Measurements from ENCODE around the gene COG4.
"Not testable (repeated sequence)": the region's sequence is repeated elsewhere in the genome, so short reads cannot be mapped to it uniquely, and the experiment has no call there.

The COG4 gene

GRCh38 chr16:70457446-70458166 lies 65.7 kb downstream of the COG4 start:
- no peak for DNase-seq

DNA sequence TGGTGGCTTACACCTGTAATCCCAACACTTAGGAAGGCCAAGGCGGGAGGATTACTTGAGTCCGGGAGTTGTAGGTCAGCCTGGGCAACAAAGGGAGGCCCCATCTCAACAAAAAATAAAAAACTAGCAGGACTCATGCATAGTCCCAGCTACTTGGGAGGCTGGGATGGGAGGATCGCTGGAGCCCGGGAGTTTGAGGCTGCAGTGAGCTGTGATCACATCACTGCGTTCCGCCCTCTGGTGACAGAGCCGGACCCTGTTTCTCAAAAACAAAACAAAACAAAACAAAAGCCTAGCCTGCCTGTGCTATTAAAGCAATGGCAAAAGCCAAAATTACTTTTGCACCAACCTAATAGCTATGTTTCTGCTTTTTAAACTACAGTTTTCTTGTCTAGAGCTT lies 67.4 kb downstream of the COG4 start:
- no peak for DNase-seq

DNA sequence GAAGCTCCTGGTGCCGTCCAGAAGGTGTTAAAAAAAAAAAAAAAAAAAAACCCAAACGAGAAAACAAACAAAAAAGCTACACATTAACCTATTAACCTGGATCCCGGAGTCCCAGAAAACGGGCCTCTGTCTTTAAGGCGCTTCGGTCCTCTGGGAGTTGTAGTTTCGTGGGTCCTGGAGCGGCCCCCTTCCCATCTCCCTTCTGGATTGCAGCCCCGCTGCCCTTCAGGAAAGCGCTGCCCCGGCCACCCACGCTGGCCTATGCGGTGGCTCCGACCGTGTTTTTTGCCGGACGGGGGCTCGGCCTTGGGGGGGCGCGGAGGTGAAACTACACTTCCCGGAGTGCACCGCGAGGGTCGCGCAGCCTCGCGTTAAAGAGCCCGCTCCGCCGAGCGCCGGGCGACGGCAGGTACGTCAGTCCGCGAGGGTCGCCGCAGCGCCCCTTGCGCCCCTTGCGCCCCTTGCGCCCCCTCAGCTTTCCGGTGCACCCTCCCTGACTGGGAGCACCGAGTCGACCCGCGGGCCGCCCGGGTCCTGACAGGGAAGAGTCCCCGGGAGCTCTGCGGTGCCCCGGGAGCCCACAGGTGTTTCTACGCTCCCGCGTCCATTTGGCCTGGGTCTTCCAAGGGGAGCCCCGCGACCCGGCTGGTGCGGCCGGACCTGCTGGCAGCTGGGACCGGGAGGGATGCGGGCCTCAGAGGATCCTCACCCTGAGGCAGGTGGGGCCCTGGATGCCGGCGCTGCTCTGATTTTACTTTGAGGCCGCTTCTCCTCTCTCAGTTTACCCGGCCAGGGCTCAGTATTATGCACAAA lies 68.9 kb downstream of the COG4 start, which contains the start of gene FCSK:
TSS of gene FCSK (plus strand) at position 374 of the 813 bp plus-strand sequence. CDS start 8,596 bp downstream, outside the sequence.
- peak in 51 of 56 donors; percentile 10 to 87 (median 67) for DNase-seq

DNA sequence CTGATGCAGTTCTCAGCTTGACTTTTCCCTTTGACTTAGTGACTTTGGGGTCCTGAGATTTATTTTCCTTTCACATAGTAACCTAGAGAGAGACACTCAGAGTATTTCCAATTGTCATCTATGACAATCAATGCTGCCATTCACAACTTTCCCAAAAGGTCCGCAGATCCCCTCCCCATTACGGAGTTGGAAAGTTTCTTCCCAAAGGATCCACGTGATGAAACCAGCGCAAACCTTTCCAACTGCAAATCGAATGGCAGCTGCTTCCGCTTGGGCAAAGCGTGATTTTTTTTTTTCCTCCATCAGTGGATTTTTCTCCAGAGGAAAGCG lies 69.5 kb downstream of the COG4 start:
- DNase-seq = peak in 15 of 56 donors; percentile 21 to 61 (median 49)

GRCh38 chr16:70453117-70453891 lies 70.0 kb downstream of the COG4 start:
- DNase-seq = no peak

- not testable (repeated sequence) for DNase-seq
Observed at GRCh38 chr16:70451004-70451340, 72.4 kb downstream of the COG4 start.

DNA sequence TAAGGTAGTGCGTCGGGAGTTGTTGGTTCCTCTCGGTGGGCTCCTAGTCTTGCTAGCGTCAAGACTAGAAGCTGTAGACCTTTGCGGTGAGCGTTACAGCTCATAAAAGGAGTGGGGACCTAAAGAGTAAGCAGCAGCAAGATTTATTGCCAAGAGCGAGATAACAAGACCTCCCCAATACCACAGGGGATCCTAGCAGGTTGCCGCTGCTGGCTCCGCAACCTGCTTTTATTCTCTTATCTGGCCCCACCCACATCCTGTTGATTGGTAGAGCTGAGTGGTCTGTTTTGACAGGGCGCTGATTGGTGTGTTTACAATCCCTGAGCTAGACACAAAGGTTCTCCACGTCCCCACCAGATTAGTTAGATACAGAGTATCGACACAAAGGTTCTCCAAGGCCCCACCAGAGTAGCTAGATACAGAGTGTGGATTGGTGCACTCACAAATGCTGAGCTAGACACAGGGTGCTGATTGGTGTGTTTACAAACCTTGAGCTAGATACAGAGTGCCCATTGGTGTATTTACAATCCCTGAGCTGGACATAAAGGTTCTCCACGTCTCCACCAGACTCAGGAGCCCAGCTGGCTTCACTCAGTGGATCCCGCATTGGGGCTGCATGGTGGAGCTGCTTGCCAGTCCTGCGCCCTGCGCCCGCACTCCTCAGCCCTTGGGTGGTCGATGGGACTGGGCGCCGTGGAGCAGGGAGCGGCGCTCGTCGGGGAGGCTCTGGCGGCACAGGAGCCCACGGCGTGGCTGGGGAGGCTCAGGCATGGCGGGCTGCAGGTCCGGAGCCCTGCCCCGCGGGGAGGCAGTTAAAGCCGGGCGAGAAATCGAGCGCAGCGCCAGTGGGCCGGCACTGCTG lies 73.0 kb downstream of the COG4 start:
- not testable (repeated sequence) for DNase-seq

DNA sequence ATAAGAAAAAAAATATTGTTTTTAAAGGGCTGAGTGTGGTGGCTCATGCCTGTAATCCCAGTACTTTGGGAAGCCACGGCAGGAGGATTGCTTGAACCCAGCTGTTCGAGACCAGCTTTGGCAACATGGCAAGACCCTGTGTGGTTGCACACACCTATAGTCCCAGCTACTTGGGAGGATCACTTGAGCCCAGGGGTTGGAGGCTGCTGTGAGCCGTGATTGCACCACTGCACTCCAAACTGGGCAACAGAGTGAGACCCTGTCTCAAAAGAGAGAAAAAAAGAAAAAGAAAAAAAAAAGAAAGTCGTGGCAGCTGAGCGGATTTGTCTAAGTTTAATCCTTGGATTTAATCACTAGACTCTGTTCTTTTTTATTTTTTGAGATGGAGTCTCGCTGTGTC lies 75.3 kb downstream of the COG4 start:
- DNase-seq = no peak

DNA sequence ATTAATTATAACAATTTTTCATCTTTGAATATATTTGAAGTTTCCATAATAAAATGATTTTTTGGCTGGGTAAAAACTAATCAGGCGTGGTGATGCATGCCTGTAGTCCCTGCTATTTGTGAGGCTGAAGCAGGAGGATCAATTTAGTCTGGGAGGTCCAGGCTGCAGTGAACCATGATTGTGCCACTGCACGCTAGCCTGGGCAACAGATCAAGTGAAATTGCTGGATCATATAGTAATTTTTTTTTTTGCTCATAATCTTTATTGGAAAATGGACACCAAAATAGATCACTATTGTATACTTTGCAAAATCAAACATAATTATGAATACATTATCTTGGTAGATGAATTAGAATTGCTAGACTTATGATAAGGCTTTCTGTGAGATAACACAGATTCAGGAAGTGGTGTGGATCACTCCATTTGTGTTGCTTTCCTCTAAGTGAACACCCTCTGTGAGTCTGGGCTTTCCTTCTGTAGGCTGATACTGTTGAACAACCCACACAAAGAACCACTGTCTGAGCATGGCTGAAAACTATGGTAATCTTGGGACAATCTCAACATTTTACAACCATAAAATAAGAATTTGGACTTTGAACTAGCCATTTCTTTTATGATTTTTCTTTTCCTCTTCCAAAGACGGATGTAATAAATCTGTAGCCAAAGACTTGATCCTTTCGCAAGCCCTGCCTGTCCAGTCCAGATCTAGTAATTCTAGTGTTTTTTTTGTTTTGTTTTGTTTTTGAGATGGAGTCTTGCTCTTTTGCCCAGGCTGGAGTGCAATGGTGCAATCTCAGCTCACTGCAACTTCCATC lies 78.9 kb downstream of the COG4 start:
- DNase-seq = no peak

DNA sequence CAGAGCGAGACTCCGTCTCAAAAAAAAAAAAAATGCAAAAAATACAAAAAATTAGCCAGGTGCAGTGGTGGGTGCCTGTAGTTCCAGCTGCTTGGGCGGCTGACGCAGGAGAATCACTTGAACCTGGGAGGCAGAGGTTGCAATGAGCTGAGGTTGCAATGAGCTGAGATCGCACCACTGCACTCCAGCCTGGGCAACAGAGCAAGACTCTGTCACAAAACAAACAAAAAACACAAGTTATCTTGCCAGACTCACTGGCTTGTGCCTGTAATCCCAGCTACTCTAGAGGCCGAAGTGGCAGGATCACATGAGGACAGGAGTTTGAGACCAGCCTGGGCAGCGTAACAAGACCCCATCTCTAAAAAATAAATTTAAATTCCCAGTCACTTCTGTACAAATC lies 81.0 kb downstream of the COG4 start:
- DNase-seq = no peak

DNA sequence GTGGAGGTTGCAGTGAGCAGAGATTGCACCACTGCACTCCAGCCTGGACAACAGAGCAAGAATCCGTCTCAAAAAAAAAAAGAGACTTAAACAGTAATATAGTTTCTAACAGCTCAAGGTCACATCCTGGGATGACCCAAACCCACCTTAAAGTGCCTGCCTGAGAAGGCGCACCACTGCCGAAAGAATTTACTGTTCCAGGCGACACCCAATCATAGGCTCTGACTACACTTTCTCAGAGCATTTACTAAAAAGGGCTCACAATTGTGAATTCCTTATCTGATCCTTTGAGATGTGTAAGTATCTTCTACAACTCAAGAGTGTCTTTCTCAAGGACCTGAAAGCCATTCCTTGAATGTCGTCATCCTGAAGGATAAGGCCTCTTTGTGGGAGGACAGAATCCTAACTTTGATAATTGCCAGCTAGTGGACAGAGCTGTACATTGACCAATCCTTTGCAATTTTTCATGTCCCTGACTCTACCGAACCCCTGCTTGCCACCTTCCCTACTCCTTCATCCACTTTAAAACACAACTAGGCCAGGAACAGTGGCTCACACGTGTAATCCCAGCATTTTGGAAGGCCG lies 81.9 kb downstream of the COG4 start:
- no peak for DNase-seq

DNA sequence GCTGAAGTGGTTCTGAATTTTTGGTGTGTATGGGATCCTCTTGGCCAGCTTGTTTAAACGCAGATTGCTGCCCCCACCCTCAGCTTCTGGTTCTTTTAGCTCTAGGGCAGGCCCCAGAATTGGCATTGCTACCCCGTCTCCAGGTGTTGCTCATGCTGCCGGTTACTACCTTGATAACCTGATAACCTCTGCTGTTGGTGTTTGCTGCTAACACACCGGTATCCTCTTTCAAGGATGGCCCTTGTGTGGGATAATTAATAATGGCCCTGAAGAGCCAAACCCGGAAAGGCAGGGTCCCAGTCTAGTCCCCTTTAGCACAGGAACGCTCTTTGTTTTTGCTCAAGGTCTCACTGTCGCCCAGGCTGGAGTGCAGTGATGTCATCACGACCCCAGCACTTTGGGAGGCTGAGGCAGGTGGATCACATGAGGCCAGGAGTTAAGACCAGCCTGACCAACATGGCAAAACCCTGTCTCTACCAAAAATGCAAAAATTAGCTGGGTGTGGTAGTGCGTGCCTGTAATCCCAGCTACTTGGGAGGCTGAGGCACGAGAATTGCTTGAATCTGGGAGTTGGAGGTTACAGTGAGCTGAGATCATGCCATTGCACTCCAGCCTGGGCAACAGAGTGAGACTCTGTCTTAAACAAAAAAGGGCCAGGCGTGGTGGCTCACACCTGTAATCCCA lies 83.2 kb downstream of the COG4 start:
- DNase-seq = no peak

GRCh38 chr16:70438969-70439862 lies 84.1 kb downstream of the COG4 start, which contains the start of gene ST3GAL2:
ST3GAL2 (minus strand) TSS chr16:70439100; CDS start chr16:70398530, 40,570 bp downstream.
- peak; percentile 77 to 98 (median 94) for DNase-seq

DNA sequence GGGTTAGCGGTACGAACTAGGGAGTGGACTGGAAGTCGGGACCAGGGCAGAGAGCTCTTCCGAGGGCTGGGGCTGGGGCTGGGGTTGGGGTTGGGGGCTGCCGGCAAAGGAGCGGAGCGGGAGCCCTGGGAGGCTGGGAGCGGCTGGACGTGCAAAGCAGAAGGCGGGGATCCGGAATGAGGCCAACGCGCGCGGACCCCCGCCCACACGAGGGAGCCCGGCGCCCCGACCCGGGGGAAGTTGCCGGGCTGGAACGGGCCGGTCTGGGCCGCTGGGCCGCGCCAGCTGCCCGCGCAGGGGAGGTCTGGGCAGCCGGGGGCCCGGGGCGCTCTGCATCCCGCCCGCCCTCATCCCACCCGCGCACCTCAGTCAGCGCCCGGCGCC lies 84.8 kb downstream of the COG4 start:
- DNase-seq = peak in 17 of 56 donors; percentile 14 to 72 (median 47)

GRCh38 chr16:70437582-70438557 lies 85.5 kb downstream of the COG4 start:
- peak in 22 of 56 donors; percentile 4 to 61 (median 28) for DNase-seq

- no peak for DNase-seq
Observed at GRCh38 chr16:70437017-70437581, 86.3 kb downstream of the COG4 start.

All from nucleus accumbens (tissue), 56 donors.